Immature natural killer cell (primary cell): Measurements from ENCODE around the gene ARID1B. TPM values are rescaled to one million over a fixed set of nuclear protein-coding genes. Genes with fewer than 3 reads are reported as not detected.
"Not testable (repeated sequence)": the region's sequence is repeated elsewhere in the genome, so short reads cannot be mapped to it uniquely, and the experiment has no call there.

Experiments
- DNase-seq, 3 donors: peaks; one replicate each; pipeline ENCODE4 v3.0.0; 2022; ENCODE audit warnings: mixed read lengths in 1 of 3
- H3K27ac Mint-ChIP-seq, 6 donors: one replicate each; pipeline ENCODE4 v1.8.0; 2020; ENCODE audit warnings: mixed read lengths in 6 of 6, mild to moderate bottlenecking in 5 of 6, inconsistent platforms in 4 of 6, moderate library complexity in 3 of 6
- H3K27me3 Mint-ChIP-seq, 3 donors: one replicate each; pipeline ENCODE4 v1.8.0; 2020 to 2021; ENCODE audit warnings: low read depth in 3 of 3, mild to moderate bottlenecking in 3 of 3, mixed read lengths in 3 of 3, moderate library complexity in 3 of 3, inconsistent platforms in 1 of 3
- H3K36me3 Mint-ChIP-seq, 3 donors: one replicate each; pipeline ENCODE4 v1.8.0; 2020; ENCODE audit warnings: mixed read lengths in 3 of 3, inconsistent platforms in 2 of 3, mild to moderate bottlenecking in 2 of 3
- H3K4me1 Mint-ChIP-seq, 2 donors: one replicate each; pipeline ENCODE4 v1.8.0; 2020; ENCODE audit warnings: inconsistent platforms in 2 of 2, mild to moderate bottlenecking in 2 of 2, mixed read lengths in 2 of 2, moderate library complexity in 1 of 2
- H3K4me3 Mint-ChIP-seq, 5 donors: one replicate each; pipeline ENCODE4 v1.8.0; 2020; ENCODE audit warnings: mild to moderate bottlenecking in 5 of 5, mixed read lengths in 5 of 5, inconsistent platforms in 3 of 5, moderate library complexity in 3 of 5
- H3K9me3 Mint-ChIP-seq, 6 donors: one replicate each; pipeline ENCODE4 v1.8.0; 2020; ENCODE audit warnings: mild to moderate bottlenecking in 6 of 6, mixed read lengths in 6 of 6, inconsistent platforms in 4 of 6, moderate library complexity in 3 of 6
- polyA plus RNA-seq, 3 donors: library from polyadenylated mRNA; unstranded; fragments of 300-500 nt; fragmentation: Illumina TruSeq; gene quantifications; one replicate each; pipeline ENCODE4 v1.2.3, GENCODE V29; 2021

ARID1B gene
- polyA plus RNA-seq, 3 donors from 2014 or later = 7.6 to 18.1 (median 8.7) TPM

- no peak for DNase-seq
- peaks cover 16 to 17% of the 10 kb centered on the region in 2 donors for H3K4me1 Mint-ChIP-seq
- peaks cover 21 to 43% (median 34%) of the 10 kb centered on the region in 3 donors for H3K36me3 Mint-ChIP-seq
- H3K27ac Mint-ChIP-seq = peak overlapping the region; percentile 28 to 83 (median 56)
- no peak overlapping the region for H3K4me3 Mint-ChIP-seq
- peaks cover 0 to 8% (median 5%) of the 10 kb centered on the region in 3 donors for H3K27me3 Mint-ChIP-seq
- no peaks in the 10 kb centered on the region for H3K9me3 Mint-ChIP-seq
These were observed 362.0 kb downstream of the ARID1B start for GRCh38 chr6:157139054-157139708.

DNA sequence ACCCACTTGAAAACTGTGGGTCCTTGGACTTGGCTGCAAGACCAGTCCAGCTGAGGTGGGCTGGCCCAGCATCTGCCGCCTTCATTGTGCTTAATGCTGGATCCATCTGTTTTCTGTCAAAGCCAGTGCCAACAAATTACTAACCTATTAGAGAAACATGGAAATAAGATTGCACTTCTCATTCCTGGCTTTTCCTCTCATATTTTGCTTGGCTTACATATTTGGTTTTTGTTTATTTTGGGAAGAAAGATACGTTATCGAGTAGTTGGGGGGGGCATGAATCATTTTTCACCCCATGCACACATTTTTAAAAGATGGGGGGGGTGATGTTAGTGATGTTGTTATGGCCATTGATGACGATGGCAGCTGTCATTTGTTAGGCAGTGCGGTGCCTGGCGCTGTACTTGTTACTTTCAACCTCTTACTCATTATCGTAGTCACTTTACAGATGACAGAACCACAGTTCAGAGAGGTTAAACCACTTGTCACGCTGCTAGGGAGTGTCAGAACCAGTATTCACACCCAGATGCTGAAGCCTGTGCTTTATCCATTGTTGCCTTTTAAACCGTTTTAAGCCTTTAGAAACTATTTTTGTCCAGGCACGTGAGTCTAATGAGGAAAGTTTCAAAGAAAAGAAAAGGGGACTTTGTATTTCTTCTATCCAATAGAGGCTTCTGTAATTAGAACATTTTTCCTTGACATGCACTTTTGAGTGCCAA lies 366.2 kb downstream of the ARID1B start:
- Mint-ChIP-seq H3K4me1 (peaks cover 47 to 55% of the 10 kb centered on the region in 2 donors), H3K4me3 (peak overlapping the region; percentile 39 to 76 (median 49)), H3K9me3 (peaks cover 0 to 2% (median 0%) of the 10 kb centered on the region in 6 donors), H3K27ac (peak overlapping the region; percentile 85 to 98 (median 96)), H3K27me3 (peaks cover 6 to 13% (median 11%) of the 10 kb centered on the region in 3 donors), H3K36me3 (peaks cover 20 to 37% (median 32%) of the 10 kb centered on the region in 3 donors)
- DNase-seq = peak; percentile 87 to 90 (median 89)

GRCh38 chr6:157143890-157144798 lies 367.0 kb downstream of the ARID1B start:
- DNase-seq = no peak
- peak overlapping the region; percentile 85 to 98 (median 96) for H3K27ac Mint-ChIP-seq
- H3K36me3 Mint-ChIP-seq = peaks cover 23 to 41% (median 26%) of the 10 kb centered on the region in 3 donors
- H3K4me1 Mint-ChIP-seq = peaks cover 47 to 56% of the 10 kb centered on the region in 2 donors
- H3K27me3 Mint-ChIP-seq = peaks cover 6 to 19% (median 15%) of the 10 kb centered on the region in 3 donors
- H3K4me3 Mint-ChIP-seq = peak overlapping the region; percentile 26 to 76 (median 49)
- H3K9me3 Mint-ChIP-seq = peaks cover 0 to 2% (median 0%) of the 10 kb centered on the region in 6 donors

GRCh38 chr6:157144859-157145568 lies 367.8 kb downstream of the ARID1B start:
- Mint-ChIP-seq H3K9me3 (peaks cover 0 to 2% (median 0%) of the 10 kb centered on the region in 6 donors), H3K4me3 (peak overlapping the region in 3 of 5 donors; percentile 34 to 56 (median 45)), H3K4me1 (peaks cover 47 to 56% of the 10 kb centered on the region in 2 donors), H3K36me3 (peaks cover 23 to 47% (median 26%) of the 10 kb centered on the region in 3 donors), H3K27ac (peak overlapping the region; percentile 23 to 98 (median 94)), H3K27me3 (peaks cover 6 to 19% (median 16%) of the 10 kb centered on the region in 3 donors)
- DNase-seq = no peak

- DNase-seq = no peak
- H3K4me1 Mint-ChIP-seq = peaks cover 47 to 56% of the 10 kb centered on the region in 2 donors
- peaks cover 20 to 46% (median 23%) of the 10 kb centered on the region in 3 donors for H3K36me3 Mint-ChIP-seq
- peak overlapping the region; percentile 31 to 79 (median 71) for H3K4me3 Mint-ChIP-seq
- peaks cover 6 to 19% (median 16%) of the 10 kb centered on the region in 3 donors for H3K27me3 Mint-ChIP-seq
- peak overlapping the region; percentile 23 to 98 (median 94) for H3K27ac Mint-ChIP-seq
- H3K9me3 Mint-ChIP-seq = peaks cover 0 to 2% (median 0%) of the 10 kb centered on the region in 6 donors
These were observed 368.6 kb downstream of the ARID1B start for GRCh38 chr6:157145656-157146285.

GRCh38 chr6:157147054-157148026 lies 370.2 kb downstream of the ARID1B start:
- Mint-ChIP-seq H3K27ac (peak overlapping the region; percentile 77 to 98 (median 94)), H3K36me3 (peaks cover 13 to 43% (median 18%) of the 10 kb centered on the region in 3 donors), H3K27me3 (peaks cover 6 to 19% (median 16%) of the 10 kb centered on the region in 3 donors), H3K4me1 (peaks cover 47 to 65% of the 10 kb centered on the region in 2 donors), H3K4me3 (peak overlapping the region; percentile 71 to 79 (median 72))
- peak; percentile 76 to 84 (median 80) for DNase-seq
- not testable (repeated sequence) for H3K9me3 Mint-ChIP-seq

- DNase-seq = no peak
- peaks cover 9 to 42% (median 15%) of the 10 kb centered on the region in 3 donors for H3K36me3 Mint-ChIP-seq
- peak overlapping the region; percentile 63 to 72 (median 72) for H3K4me3 Mint-ChIP-seq
- H3K27ac Mint-ChIP-seq = peak overlapping the region; percentile 67 to 95 (median 92)
- H3K4me1 Mint-ChIP-seq = peaks cover 40 to 59% of the 10 kb centered on the region in 2 donors
- peaks cover 6 to 15% (median 12%) of the 10 kb centered on the region in 3 donors for H3K27me3 Mint-ChIP-seq
- peaks cover 0 to 2% (median 0%) of the 10 kb centered on the region in 6 donors for H3K9me3 Mint-ChIP-seq
These were observed 371.5 kb downstream of the ARID1B start for GRCh38 chr6:157148391-157149323.

DNA sequence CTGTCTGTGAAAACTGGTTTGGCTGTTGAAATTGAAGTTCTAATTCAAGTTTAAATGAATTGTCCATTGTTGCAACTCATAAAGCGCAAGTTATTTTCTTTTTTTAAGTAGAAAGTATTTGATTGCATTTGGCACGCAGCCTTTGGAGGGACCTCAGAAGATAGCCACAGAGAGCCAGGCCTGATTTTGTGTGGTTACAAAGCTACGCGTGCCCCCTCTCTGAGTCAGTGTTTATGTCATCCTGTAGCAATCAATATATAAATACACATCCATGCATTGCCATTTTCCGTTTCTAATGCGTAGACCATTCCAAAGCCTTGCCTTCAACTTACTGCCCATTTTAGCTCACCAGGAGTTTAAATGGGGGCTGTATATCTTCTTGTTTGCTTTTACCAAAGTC lies 372.9 kb downstream of the ARID1B start:
- no peak overlapping the region for H3K4me3 Mint-ChIP-seq
- H3K4me1 Mint-ChIP-seq = peaks cover 27 to 45% of the 10 kb centered on the region in 2 donors
- H3K27ac Mint-ChIP-seq = no peak overlapping the region
- H3K27me3 Mint-ChIP-seq = peaks cover 6 to 18% (median 12%) of the 10 kb centered on the region in 3 donors
- DNase-seq = no peak
- H3K36me3 Mint-ChIP-seq = peaks cover 15 to 51% (median 18%) of the 10 kb centered on the region in 3 donors
- peaks cover 0 to 2% (median 0%) of the 10 kb centered on the region in 6 donors for H3K9me3 Mint-ChIP-seq

DNA sequence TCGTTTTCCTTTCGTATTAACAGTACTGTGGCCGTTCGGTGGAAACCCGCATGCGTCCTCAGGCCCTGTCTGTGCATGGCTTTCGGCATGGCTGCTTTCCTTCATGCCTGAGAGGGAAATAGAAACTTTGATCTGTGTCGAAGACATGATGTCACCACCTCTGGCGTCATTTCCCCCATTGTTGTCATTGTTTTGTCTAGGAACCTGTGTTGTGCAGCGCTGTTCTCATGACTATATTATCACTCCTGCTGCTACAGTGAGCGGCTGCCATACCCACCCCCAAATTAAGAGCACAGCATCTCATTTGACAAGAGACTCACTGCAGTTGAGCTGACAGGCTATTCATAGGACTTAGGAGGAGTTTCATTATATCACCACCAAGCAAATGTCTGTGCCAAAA lies 373.9 kb downstream of the ARID1B start:
- Mint-ChIP-seq H3K4me3 (no peak overlapping the region), H3K9me3 (peaks cover 0 to 2% (median 0%) of the 10 kb centered on the region in 6 donors), H3K4me1 (peaks cover 19 to 40% of the 10 kb centered on the region in 2 donors), H3K27me3 (peaks cover 6 to 18% (median 12%) of the 10 kb centered on the region in 3 donors), H3K36me3 (peaks cover 15 to 55% (median 18%) of the 10 kb centered on the region in 3 donors), H3K27ac (peak overlapping the region in 4 of 6 donors; percentile 4 to 81 (median 54))
- no peak for DNase-seq

GRCh38 chr6:157151989-157152388 lies 374.8 kb downstream of the ARID1B start:
- peaks cover 17 to 53% (median 18%) of the 10 kb centered on the region in 3 donors for H3K36me3 Mint-ChIP-seq
- H3K4me1 Mint-ChIP-seq = peaks cover 12 to 31% of the 10 kb centered on the region in 2 donors
- peaks cover 8 to 15% (median 12%) of the 10 kb centered on the region in 3 donors for H3K27me3 Mint-ChIP-seq
- no peak for DNase-seq
- H3K9me3 Mint-ChIP-seq = peaks cover 0 to 2% (median 0%) of the 10 kb centered on the region in 6 donors
- H3K4me3 Mint-ChIP-seq = no peak overlapping the region
- H3K27ac Mint-ChIP-seq = peak overlapping the region in 4 of 6 donors; percentile 52 to 81 (median 62)
